ENCODE measurements around the gene ZFP36L1. TPM values are rescaled to one million over a fixed set of nuclear protein-coding genes. Genes with fewer than 3 reads are reported as not detected.

ZFP36L1 gene
- total and polyA plus RNA-seq, 10 of the 15 experiments (the other 5 are each of a cell fraction or from before 2014, with no cell fraction given), result 22.0 to 184 (median 66.1) TPM

DNA sequence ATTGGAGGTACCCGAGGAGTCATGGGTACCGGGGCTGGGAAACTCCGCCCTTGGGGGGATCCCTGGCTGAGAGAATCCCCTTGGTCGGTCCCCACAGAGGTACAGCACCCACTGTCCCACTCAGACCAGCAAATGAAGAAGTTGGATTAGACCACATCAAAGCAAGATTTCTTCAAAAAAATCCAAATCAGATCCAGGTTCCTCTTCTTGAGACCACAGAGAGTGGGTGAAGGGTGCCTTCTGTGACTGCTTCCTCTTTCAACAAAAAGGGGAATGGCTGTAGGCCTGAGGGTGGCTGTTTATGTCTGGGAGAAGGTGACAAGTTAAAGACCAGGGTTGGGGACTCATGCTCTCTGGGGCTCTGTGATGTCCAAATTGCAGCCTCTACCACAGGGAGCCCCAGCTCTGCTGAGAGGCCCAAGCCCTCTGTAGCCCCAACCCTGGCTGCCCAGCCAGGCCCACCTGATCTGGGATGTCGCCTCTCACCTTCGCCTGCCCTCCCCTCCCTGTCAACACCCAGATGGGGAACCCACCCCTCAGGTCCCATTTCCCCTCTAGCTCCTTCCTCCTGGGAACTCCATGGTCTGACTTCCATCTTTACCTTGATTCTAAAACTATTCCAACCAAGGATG lies 50.9 kb downstream of the ZFP36L1 start (continued):
- TF ChIP-seq ZSCAN29 (IDR thresholded peaks at IDR 0.05), result no peak
- no peak for TF ChIP-seq MYC (IDR thresholded peaks at IDR 0.05; ENCODE audit: insufficient read depth, insufficient read length, insufficient replicate concordance, low read length, severe bottlenecking)
- peak; percentile 93 for TF ChIP-seq PAX5 (IDR thresholded peaks at IDR 0.05; ENCODE audit: borderline replicate concordance, low read depth, low read length)
- TF ChIP-seq PML (IDR thresholded peaks at IDR 0.05; ENCODE audit: low read length), result peak; percentile 74; the same call in 1 of the 2 replicates
- TF ChIP-seq HDGF (IDR thresholded peaks at IDR 0.05), result 0 out of 2 replicates have a peak, but pooled peaks have one; percentile 61
- no peak; the same call in 1 of the 2 replicates for TF ChIP-seq ZNF207 (IDR thresholded peaks at IDR 0.05; ENCODE audit: borderline replicate concordance)
- TF ChIP-seq, protein P1, sequence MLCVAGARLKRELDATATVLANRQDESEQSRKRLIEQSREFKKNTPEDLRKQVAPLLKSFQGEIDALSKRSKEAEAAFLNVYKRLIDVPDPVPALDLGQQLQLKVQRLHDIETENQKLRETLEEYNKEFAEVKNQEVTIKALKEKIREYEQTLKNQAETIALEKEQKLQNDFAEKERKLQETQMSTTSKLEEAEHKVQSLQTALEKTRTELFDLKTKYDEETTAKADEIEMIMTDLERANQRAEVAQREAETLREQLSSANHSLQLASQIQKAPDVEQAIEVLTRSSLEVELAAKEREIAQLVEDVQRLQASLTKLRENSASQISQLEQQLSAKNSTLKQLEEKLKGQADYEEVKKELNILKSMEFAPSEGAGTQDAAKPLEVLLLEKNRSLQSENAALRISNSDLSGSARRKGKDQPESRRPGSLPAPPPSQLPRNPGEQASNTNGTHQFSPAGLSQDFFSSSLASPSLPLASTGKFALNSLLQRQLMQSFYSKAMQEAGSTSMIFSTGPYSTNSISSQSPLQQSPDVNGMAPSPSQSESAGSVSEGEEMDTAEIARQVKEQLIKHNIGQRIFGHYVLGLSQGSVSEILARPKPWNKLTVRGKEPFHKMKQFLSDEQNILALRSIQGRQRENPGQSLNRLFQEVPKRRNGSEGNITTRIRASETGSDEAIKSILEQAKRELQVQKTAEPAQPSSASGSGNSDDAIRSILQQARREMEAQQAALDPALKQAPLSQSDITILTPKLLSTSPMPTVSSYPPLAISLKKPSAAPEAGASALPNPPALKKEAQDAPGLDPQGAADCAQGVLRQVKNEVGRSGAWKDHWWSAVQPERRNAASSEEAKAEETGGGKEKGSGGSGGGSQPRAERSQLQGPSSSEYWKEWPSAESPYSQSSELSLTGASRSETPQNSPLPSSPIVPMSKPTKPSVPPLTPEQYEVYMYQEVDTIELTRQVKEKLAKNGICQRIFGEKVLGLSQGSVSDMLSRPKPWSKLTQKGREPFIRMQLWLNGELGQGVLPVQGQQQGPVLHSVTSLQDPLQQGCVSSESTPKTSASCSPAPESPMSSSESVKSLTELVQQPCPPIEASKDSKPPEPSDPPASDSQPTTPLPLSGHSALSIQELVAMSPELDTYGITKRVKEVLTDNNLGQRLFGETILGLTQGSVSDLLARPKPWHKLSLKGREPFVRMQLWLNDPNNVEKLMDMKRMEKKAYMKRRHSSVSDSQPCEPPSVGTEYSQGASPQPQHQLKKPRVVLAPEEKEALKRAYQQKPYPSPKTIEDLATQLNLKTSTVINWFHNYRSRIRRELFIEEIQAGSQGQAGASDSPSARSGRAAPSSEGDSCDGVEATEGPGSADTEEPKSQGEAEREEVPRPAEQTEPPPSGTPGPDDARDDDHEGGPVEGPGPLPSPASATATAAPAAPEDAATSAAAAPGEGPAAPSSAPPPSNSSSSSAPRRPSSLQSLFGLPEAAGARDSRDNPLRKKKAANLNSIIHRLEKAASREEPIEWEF (IDR thresholded peaks at IDR 0.05; ENCODE audit: insufficient replicate concordance, low read depth, low read length), result no peak
- 0 out of 2 replicates have a peak, but pooled peaks have one; percentile 32 for TF ChIP-seq YY1 (IDR thresholded peaks at IDR 0.05; ENCODE audit: low read depth, low read length)
- peak; percentile 98 for TF ChIP-seq DPF2 (IDR thresholded peaks at IDR 0.05)
- TF ChIP-seq, protein P2, sequence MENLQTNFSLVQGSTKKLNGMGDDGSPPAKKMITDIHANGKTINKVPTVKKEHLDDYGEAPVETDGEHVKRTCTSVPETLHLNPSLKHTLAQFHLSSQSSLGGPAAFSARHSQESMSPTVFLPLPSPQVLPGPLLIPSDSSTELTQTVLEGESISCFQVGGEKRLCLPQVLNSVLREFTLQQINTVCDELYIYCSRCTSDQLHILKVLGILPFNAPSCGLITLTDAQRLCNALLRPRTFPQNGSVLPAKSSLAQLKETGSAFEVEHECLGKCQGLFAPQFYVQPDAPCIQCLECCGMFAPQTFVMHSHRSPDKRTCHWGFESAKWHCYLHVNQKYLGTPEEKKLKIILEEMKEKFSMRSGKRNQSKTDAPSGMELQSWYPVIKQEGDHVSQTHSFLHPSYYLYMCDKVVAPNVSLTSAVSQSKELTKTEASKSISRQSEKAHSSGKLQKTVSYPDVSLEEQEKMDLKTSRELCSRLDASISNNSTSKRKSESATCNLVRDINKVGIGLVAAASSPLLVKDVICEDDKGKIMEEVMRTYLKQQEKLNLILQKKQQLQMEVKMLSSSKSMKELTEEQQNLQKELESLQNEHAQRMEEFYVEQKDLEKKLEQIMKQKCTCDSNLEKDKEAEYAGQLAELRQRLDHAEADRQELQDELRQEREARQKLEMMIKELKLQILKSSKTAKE (IDR thresholded peaks at IDR 0.05; ENCODE audit: low read depth, poor library complexity, severe bottlenecking), result peak; percentile 99
- peak; percentile 48; the same call in 1 of the 2 replicates for TF ChIP-seq MXI1 (IDR thresholded peaks at IDR 0.05; ENCODE audit: low read depth, low read length)
- TF ChIP-seq TAF1 (IDR thresholded peaks at IDR 0.05; ENCODE audit: borderline replicate concordance, low read depth, low read length), result 0 out of 2 replicates have a peak, but pooled peaks have one; percentile 28
- TF ChIP-seq, protein P3, sequence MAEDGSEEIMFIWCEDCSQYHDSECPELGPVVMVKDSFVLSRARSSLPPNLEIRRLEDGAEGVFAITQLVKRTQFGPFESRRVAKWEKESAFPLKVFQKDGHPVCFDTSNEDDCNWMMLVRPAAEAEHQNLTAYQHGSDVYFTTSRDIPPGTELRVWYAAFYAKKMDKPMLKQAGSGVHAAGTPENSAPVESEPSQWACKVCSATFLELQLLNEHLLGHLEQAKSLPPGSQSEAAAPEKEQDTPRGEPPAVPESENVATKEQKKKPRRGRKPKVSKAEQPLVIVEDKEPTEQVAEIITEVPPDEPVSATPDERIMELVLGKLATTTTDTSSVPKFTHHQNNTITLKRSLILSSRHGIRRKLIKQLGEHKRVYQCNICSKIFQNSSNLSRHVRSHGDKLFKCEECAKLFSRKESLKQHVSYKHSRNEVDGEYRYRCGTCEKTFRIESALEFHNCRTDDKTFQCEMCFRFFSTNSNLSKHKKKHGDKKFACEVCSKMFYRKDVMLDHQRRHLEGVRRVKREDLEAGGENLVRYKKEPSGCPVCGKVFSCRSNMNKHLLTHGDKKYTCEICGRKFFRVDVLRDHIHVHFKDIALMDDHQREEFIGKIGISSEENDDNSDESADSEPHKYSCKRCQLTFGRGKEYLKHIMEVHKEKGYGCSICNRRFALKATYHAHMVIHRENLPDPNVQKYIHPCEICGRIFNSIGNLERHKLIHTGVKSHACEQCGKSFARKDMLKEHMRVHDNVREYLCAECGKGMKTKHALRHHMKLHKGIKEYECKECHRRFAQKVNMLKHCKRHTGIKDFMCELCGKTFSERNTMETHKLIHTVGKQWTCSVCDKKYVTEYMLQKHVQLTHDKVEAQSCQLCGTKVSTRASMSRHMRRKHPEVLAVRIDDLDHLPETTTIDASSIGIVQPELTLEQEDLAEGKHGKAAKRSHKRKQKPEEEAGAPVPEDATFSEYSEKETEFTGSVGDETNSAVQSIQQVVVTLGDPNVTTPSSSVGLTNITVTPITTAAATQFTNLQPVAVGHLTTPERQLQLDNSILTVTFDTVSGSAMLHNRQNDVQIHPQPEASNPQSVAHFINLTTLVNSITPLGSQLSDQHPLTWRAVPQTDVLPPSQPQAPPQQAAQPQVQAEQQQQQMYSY (CRISPR knock-in tag; IDR thresholded peaks at IDR 0.05), result no peak

All from GM12878 (cell line).